GM12873 (cell line): Measurements from ENCODE around the gene FAM24B.

Experiments
- TF ChIP-seq, protein P1 (sequence below): IDR thresholded peaks from 2 replicates; pipeline ENCODE4 v1.5.1; 2012; ENCODE audit warnings: low read depth, mild to moderate bottlenecking, moderate library complexity, low read length, control low read depth; ENCODE audit not compliant: insufficient read depth; ENCODE audit errors: missing control alignments

The FAM24B gene

DNA sequence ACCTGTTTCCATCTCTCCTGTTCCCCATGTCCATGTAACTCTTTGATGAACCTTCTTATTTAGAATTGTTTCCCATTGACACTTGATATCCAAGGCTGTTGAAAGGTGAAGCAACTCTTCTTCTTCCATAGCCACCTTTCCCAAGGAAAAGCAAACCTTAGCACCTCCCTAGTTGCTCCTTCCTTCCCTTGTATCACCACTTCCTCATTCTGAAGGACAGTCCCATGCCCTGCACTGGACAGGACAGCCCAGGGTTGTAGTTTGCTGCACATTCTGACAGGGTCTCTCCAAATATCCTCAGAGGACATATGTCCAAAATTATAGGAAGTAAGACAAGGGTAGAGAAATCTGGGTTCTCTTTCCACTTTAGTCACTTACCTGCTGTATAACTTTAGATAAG lies 39.9 kb downstream of the FAM24B start:
- TF ChIP-seq, protein P1, sequence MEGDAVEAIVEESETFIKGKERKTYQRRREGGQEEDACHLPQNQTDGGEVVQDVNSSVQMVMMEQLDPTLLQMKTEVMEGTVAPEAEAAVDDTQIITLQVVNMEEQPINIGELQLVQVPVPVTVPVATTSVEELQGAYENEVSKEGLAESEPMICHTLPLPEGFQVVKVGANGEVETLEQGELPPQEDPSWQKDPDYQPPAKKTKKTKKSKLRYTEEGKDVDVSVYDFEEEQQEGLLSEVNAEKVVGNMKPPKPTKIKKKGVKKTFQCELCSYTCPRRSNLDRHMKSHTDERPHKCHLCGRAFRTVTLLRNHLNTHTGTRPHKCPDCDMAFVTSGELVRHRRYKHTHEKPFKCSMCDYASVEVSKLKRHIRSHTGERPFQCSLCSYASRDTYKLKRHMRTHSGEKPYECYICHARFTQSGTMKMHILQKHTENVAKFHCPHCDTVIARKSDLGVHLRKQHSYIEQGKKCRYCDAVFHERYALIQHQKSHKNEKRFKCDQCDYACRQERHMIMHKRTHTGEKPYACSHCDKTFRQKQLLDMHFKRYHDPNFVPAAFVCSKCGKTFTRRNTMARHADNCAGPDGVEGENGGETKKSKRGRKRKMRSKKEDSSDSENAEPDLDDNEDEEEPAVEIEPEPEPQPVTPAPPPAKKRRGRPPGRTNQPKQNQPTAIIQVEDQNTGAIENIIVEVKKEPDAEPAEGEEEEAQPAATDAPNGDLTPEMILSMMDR, result no peak

DNA sequence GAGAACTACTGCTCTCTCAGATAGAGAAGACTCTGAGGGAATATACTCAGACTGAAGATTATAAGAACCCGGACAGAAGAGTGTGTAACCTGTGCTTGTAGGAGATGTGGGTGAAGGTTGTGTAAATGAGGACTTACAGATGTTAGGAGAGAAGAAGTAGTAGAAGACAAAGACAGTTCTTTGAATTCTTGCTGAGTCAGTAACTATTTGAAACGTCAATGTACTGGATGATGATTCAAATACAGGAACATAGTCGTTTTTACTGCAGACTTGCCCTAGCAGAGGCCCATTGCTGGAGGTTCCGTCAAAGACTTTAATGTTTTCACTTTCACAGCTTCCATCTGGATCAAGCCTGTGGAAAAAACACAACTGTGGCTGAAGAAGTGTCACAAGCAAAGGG lies 40.5 kb downstream of the FAM24B start:
- TF ChIP-seq, protein P1, result no peak

DNA sequence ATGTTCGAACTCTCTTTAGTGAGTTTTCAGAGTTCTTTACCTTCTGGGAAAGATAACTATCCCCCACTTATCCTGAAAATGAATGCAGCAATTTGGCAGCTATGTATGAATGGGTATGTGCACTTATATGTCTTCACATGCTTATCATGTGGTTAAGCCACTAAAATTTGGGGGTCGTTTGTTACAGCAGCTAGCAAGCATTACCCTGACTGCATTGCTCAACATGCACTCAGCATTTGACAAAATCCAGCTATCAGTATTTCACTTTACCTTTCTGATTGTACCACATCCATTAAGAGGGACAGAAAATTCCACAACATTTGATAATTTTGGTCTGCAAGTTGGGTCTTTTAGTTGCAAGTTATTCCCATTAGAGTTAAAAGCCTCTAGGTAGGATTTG lies 43.5 kb downstream of the FAM24B start:
- TF ChIP-seq, protein P1, result no peak

DNA sequence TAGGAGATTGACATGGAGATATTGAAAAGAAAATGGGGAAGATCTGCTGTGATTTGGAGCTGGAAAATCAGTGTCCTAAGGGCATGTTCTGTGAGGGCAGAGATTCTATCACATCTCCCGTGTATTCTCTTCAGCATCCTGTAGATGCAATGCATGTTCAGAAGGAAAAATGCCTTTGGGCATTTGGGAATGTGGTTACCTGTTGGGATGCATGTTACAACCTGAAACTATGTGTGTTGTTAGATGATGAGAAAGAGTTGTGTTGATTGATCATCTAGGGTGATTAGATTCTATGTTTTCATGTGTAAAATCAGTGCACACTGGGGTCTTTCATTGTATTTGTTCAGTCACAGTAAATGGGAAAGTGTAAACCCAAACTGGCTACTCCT lies 48.4 kb downstream of the FAM24B start:
- TF ChIP-seq, protein P1, result no peak

DNA sequence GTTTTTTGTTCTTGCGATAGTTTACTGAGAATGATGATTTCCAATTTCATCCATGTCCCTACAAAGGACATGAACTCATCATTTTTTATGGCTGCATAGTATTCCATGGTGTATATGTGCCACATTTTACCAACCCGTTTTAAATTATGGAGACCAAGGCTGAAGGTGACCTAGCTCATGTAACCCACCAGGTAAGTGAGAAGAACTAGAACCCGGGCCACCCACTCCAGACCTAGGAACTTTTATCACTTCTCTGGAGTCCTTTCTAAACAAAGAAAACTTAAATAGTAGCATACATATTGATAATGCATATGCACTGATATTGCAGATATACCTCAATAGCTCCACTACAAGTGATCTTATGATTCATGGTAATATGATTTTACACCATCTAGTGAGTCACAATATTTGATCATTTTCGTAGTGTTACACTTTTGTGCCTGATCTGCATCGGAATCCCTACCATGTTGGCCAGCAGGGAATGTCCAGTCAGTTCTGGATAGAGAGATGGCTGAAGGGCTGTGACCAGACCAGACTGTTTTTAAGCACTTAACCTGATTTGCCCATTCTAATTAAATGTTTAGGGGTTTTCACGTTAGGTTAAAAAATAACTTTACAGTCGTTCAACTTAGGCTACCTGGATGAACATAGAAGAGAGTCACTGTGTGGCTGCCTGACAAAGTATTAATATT lies 49.0 kb downstream of the FAM24B start:
- TF ChIP-seq, protein P1, result no peak

DNA sequence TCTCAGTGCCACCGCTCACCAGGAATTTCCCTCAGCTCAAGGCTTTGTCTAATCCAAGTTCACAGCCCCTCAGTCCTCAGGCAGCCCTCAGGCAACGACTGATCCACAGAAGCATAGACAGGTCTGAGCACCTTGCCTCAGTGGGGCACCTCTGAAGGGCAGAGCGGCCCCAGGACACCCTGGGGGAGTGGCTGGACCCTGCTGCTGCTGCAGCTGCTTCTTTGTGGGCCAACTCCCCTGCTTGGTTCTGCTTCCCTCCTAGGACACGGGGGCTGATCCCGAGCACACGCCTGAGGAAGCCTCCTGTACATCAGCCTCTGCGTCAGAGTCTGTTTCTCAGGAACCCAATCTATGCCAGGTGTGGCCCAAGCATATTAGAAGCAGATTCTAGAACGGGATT lies 49.9 kb downstream of the FAM24B start:
- TF ChIP-seq, protein P1, result no peak

DNA sequence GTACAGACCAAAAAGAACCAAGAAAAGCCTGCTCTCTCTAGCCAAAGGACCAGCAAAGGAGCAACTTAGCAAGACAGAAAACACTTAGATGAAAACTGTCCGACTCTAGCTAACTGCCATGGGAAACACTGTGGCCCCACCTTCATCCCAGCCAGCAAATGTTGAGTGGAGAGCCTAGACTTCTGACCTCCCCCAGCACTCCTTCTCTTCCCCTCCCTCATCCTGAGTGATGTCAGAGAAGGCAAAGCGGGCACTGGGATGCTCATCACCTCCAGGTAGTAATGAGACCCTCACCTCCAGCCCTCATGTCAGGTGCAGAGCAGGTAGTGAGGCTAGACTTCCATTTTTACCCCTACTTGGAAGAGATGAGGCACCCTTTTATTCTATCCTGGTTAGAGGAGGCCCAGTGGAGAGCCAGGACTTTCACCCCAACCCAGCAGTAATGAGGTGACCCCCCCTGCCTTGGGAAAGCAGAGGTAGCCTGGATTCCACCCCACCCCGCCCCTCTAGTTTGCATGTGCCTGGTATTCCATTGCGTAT lies 50.6 kb downstream of the FAM24B start:
- TF ChIP-seq, protein P1, result no peak
